GM23248 (cell line): ENCODE measurements around the gene SCAMP4.

Experiments used
- EZH2 ChIP-seq: fragments of 200-600 bp; sonication (generic); IDR thresholded peaks from 2 replicates; pipeline ENCODE4 v1.6.1; 2018; ENCODE audit warnings: antibody characterized with exemption, mild to moderate bottlenecking; ENCODE audit not compliant: insufficient read depth, poor library complexity, severe bottlenecking
- EZH2phosphoT487 ChIP-seq: fragments of 200-600 bp; sonication (generic); IDR thresholded peaks from 2 replicates; pipeline ENCODE4 v1.6.1; 2018; ENCODE audit warnings: antibody characterized with exemption, moderate library complexity, mild to moderate bottlenecking, low read depth; ENCODE audit not compliant: insufficient read depth

DNA sequence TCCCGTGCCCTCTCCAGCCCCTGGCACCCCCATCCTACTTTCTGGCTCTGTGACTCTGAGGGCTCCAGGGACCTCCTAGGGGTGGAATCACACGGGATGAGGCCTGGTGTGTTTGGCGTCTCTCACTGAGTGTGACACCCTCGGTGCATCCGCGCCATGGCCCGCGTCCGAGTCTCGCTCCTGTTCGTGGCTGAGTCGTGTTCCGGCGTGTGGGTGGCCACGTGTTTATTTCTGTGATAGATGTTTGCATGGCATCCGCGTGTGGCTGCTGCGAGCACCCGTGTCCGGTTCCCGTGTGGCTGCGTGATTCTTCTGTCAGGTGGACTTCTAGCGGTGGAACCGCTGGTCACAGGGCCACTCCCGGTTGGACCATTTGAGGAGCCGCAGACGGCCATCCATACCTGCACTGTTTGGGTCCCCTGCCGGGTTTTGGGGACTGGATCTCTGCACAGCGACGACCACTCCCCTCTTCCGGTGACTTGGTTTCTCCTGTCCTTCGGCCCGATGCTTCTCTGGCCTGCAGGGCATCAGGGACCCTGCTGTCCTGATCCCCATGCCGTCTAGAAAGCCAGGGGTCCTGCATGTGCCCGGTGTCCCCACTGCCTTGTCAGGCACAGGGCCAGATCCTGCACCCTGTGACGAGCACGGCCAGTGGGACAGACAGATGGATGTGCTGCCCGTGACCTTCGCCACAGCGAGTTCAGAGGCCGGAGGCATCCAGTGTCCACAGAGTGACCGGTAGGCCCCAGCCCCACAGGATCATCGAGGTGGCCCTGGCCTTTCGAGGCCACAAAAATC is 44.3 kb downstream of the SCAMP4 start:
- TF ChIP-seq EZH2phosphoT487 = no peak
- no peak for TF ChIP-seq EZH2
